ENCODE results near the gene PLIN1.

DNA sequence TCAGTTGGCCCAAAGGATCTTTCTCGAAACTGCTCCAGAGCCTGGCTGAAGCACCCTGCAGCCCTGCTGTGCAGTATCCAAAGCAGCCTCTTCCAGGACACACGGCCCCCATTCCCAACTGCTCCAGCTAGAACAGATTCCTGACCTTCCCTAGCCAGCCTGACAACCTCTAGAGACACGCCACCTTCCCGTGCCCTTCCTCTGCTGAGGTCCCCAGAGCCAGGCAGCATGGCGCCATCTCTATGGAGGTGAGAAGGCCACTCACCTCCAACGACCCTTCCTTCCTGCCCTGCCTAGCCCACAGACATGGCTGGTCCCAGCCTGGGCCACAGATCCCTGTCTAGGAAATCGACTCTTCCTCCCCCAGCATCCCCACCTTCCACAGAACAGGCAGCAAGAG lies 27.0 kb downstream of the PLIN1 start:
- TF ChIP-seq, protein P1, sequence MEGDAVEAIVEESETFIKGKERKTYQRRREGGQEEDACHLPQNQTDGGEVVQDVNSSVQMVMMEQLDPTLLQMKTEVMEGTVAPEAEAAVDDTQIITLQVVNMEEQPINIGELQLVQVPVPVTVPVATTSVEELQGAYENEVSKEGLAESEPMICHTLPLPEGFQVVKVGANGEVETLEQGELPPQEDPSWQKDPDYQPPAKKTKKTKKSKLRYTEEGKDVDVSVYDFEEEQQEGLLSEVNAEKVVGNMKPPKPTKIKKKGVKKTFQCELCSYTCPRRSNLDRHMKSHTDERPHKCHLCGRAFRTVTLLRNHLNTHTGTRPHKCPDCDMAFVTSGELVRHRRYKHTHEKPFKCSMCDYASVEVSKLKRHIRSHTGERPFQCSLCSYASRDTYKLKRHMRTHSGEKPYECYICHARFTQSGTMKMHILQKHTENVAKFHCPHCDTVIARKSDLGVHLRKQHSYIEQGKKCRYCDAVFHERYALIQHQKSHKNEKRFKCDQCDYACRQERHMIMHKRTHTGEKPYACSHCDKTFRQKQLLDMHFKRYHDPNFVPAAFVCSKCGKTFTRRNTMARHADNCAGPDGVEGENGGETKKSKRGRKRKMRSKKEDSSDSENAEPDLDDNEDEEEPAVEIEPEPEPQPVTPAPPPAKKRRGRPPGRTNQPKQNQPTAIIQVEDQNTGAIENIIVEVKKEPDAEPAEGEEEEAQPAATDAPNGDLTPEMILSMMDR (conservative IDR thresholded peaks at IDR 0.05; ENCODE audit: low read depth, low read length), result no peak
- no peak for TF ChIP-seq EZH2 (IDR thresholded peaks at IDR 0.05; ENCODE audit: borderline replicate concordance, low read depth, low read length, poor library complexity, severe bottlenecking)
